ENCODE results near the gene KRTAP9-9. TPM values are rescaled to one million over a fixed set of nuclear protein-coding genes. Genes with fewer than 3 reads are reported as not detected.
"Not testable (repeated sequence)": the region's sequence is repeated elsewhere in the genome, so short reads cannot be mapped to it uniquely, and the experiment has no call there.

Gene KRTAP9-9
- total RNA-seq, 1 experiment from 2014 or later, result not detected

DNA sequence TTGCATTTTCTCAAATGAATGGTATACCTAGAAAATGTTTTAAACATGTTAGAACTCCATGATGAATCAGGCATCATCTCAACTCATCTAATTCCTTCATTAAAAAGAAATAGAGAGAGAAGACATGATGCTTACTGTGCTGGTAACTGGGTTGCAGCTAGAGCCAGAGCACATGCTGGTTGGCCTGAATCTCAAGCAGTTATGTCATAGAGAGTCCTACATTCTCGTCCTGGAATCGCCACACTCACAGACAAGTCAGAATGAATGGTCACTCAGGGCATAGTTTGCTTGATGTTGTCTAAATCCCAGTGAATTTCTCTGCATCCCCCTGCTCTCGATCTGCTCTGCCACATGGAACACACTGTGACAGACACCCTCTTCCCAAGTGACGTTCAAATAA lies 18.1 kb upstream of the KRTAP9-9 start:
- H3K9ac ChIP-seq (ENCODE audit: extremely low read depth, insufficient read length, low read length); H3K4me3 Mint-ChIP-seq; DNase-seq; H3K9me3 ChIP-seq (ENCODE audit: control insufficient read depth, low read depth, low read length); H3K36me3 Mint-ChIP-seq (ENCODE audit: insufficient read depth in 1 of 3, low read depth in 3 of 3); H3K79me2 ChIP-seq (ENCODE audit: insufficient read depth, low read length); H4K8ac ChIP-seq (replicated peaks; ENCODE audit: insufficient read length, low read depth, low read length); H3K27me3 ChIP-seq (ENCODE audit: insufficient read depth, low read length); H3K79me1 ChIP-seq (ENCODE audit: insufficient read depth, low read depth, low read length, poor library complexity, severe bottlenecking); H4K5ac ChIP-seq (ENCODE audit: insufficient read length, low read depth, low read length); H2BK15ac ChIP-seq (ENCODE audit: low read depth, low read length); H4K20me1 ChIP-seq (ENCODE audit: control insufficient read depth, insufficient read depth, insufficient read length); H3K4me2 ChIP-seq (ENCODE audit: insufficient read depth, insufficient read length, low read length); H3K27ac Mint-ChIP-seq; H3K18ac ChIP-seq (ENCODE audit: insufficient read length, low read depth, low read length); H3K4me1 ChIP-seq (ENCODE audit: insufficient read depth, low read length); H3K4ac ChIP-seq (ENCODE audit: low read depth, low read length); H3K4me1 Mint-ChIP-seq; H3T11ph ChIP-seq (ENCODE audit: low read length); H3K23ac ChIP-seq (ENCODE audit: insufficient read length, low read depth, low read length); H2BK120ac ChIP-seq (ENCODE audit: low read depth, low read length, poor library complexity, severe bottlenecking); H3K23me2 ChIP-seq (ENCODE audit: insufficient read length, low read depth, low read length, poor library complexity, severe bottlenecking); H2BK12ac ChIP-seq (ENCODE audit: insufficient read length, low read depth, low read length); H3K56ac ChIP-seq (ENCODE audit: insufficient read length, low read depth, low read length); H3K27ac ChIP-seq (ENCODE audit: insufficient read length, low read depth, low read length); H2AK5ac ChIP-seq (ENCODE audit: insufficient read length, low read length); H2BK20ac ChIP-seq (ENCODE audit: low read depth, low read length, poor library complexity, severe bottlenecking); H3K14ac ChIP-seq (ENCODE audit: insufficient read depth, low read length); H4K91ac ChIP-seq (ENCODE audit: insufficient read length, low read depth, low read length); H2BK5ac ChIP-seq (ENCODE audit: insufficient read length, low read length); H2AFZ ChIP-seq (ENCODE audit: low read length): not testable (repeated sequence)
- no CpG with 5 or more reads among the region's 4 CpGs for WGBS (ENCODE audit: extremely low coverage, insufficient read length, low lambda C conversion rate)
- Mint-ChIP-seq H3K9me3 (peaks cover 14 to 17% of the 10 kb centered on the region in 2 experiments), H3K27me3 (ENCODE audit: low read depth) (peaks cover 13% of the 10 kb centered on the region)

DNA sequence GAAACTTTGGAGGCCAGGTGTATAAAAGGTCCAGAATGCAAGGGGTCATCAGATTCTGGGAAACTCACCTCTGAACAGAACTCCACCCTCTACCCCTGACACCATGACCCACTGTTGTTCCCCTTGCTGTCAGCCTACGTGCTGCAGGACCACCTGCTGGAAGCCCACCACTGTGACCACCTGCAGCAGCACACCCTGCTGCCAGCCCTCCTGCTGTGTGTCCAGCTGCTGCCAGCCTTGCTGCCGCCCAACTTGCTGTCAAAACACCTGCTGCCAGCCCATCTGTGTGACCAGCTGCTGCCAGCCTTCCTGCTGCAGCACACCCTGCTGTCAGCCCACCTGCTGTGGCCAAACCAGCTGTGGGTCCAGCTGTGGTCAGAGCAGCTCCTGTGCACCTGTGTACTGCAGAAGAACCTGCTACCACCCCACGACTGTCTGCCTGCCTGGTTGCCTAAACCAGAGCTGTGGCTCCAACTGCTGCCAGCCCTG lies 17.2 kb upstream of the KRTAP9-9 start, which contains the start of gene KRTAP9-8:
Gene KRTAP9-8, plus strand, starts transcription at position 51 of the 489 bp plus-strand sequence. Its CDS starts 53 bp downstream, at position 104.
- not testable (repeated sequence) for H4K8ac ChIP-seq (replicated peaks; ENCODE audit: insufficient read length, low read depth, low read length); H4K91ac ChIP-seq (ENCODE audit: insufficient read length, low read depth, low read length); H4K5ac ChIP-seq (ENCODE audit: insufficient read length, low read depth, low read length); H2BK5ac ChIP-seq (ENCODE audit: insufficient read length, low read length); H2BK20ac ChIP-seq (ENCODE audit: low read depth, low read length, poor library complexity, severe bottlenecking); H2BK12ac ChIP-seq (ENCODE audit: insufficient read length, low read depth, low read length); DNase-seq; H2BK15ac ChIP-seq (ENCODE audit: low read depth, low read length); H3K27ac ChIP-seq (ENCODE audit: insufficient read length, low read depth, low read length); H3K4me3 Mint-ChIP-seq; H4K20me1 ChIP-seq (ENCODE audit: control insufficient read depth, insufficient read depth, insufficient read length); H3K27ac Mint-ChIP-seq; H3K4me2 ChIP-seq (ENCODE audit: insufficient read depth, insufficient read length, low read length); H3K14ac ChIP-seq (ENCODE audit: insufficient read depth, low read length); H3K23me2 ChIP-seq (ENCODE audit: insufficient read length, low read depth, low read length, poor library complexity, severe bottlenecking); H3K27me3 ChIP-seq (ENCODE audit: insufficient read depth, low read length); H3K9ac ChIP-seq (ENCODE audit: extremely low read depth, insufficient read length, low read length); H3K4me1 Mint-ChIP-seq; H3K79me1 ChIP-seq (ENCODE audit: insufficient read depth, low read depth, low read length, poor library complexity, severe bottlenecking); H3K23ac ChIP-seq (ENCODE audit: insufficient read length, low read depth, low read length); H3K18ac ChIP-seq (ENCODE audit: insufficient read length, low read depth, low read length); H2AFZ ChIP-seq (ENCODE audit: low read length); H3T11ph ChIP-seq (ENCODE audit: low read length); H3K4ac ChIP-seq (ENCODE audit: low read depth, low read length); H2BK120ac ChIP-seq (ENCODE audit: low read depth, low read length, poor library complexity, severe bottlenecking); H3K4me1 ChIP-seq (ENCODE audit: insufficient read depth, low read length); H3K36me3 Mint-ChIP-seq (ENCODE audit: insufficient read depth in 1 of 3, low read depth in 3 of 3); H2AK5ac ChIP-seq (ENCODE audit: insufficient read length, low read length); H3K56ac ChIP-seq (ENCODE audit: insufficient read length, low read depth, low read length); H3K79me2 ChIP-seq (ENCODE audit: insufficient read depth, low read length); H3K9me3 ChIP-seq (ENCODE audit: control insufficient read depth, low read depth, low read length)
- Mint-ChIP-seq H3K9me3 (peaks cover 14 to 17% of the 10 kb centered on the region in 2 experiments), H3K27me3 (ENCODE audit: low read depth) (peaks cover 14% of the 10 kb centered on the region)
- no CpG with 5 or more reads among the region's 3 CpGs for WGBS (ENCODE audit: extremely low coverage, insufficient read length, low lambda C conversion rate)
